Mucosa of stomach (tissue), 1 donor: Measurements from ENCODE around the gene PLXNA4.

Source experiments
- H3K27me3 ChIP-seq: one replicate; pipeline ENCODE4 v1.7.0; 2013; ENCODE audit warnings: mild to moderate bottlenecking, low read length; ENCODE audit not compliant: control insufficient read depth, insufficient read depth
- H3K36me3 ChIP-seq: one replicate; pipeline ENCODE4 v1.7.0; 2013; ENCODE audit warnings: low read length; ENCODE audit not compliant: control insufficient read depth, insufficient read depth
- H3K4me1 ChIP-seq: one replicate; pipeline ENCODE4 v1.7.0; 2013; ENCODE audit warnings: mild to moderate bottlenecking, low read length; ENCODE audit not compliant: control insufficient read depth, insufficient read depth
- H3K4me3 ChIP-seq: one replicate; pipeline ENCODE4 v1.7.0; 2013; ENCODE audit warnings: low read length
- H3K9ac ChIP-seq: one replicate; pipeline ENCODE4 v1.7.0; 2013; ENCODE audit warnings: mild to moderate bottlenecking, low read length, moderate library complexity
- H3K9me3 ChIP-seq: one replicate; pipeline ENCODE4 v1.7.0; 2013; ENCODE audit warnings: mild to moderate bottlenecking, low read length, moderate library complexity; ENCODE audit not compliant: control insufficient read depth
- donor health status: Pancreatic carcinoma.

The PLXNA4 gene

GRCh38 chr7:132362059-132362458 is 214.2 kb downstream of the PLXNA4 start:
- no peaks in the 10 kb centered on the region for H3K4me1 ChIP-seq
- H3K27me3 ChIP-seq, result no peaks in the 10 kb centered on the region
- no peak overlapping the region for H3K9ac ChIP-seq
- H3K4me3 ChIP-seq, result no peak overlapping the region
- H3K36me3 ChIP-seq, result no peaks in the 10 kb centered on the region
- no peaks in the 10 kb centered on the region for H3K9me3 ChIP-seq

DNA sequence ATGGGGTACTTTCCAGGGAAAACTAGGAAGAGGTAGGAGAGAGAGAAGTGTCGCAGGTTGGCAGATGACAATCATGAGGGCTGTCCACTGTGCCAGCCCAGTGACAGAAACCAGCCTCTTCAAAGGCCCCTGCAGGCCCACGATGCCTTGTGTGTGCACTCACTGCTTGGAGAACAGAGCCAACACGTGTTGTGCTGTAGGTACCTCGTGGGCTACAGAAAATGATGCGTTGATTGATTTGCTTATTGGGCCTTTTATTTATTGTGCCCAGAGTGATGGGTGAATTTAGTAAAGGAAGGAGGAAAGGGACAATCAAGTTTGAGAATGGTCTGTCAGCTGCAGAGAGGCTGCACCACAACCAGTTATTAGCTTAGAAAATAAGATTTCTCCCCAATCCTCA is 215.1 kb downstream of the PLXNA4 start:
- Histone ChIP-seq H3K27me3 (no peaks in the 10 kb centered on the region), H3K4me3 (no peak overlapping the region), H3K9me3 (no peaks in the 10 kb centered on the region), H3K36me3 (no peaks in the 10 kb centered on the region), H3K9ac (no peak overlapping the region), H3K4me1 (no peaks in the 10 kb centered on the region)

- Histone ChIP-seq H3K9ac (no peak overlapping the region), H3K9me3 (no peaks in the 10 kb centered on the region), H3K4me1 (no peaks in the 10 kb centered on the region), H3K27me3 (no peaks in the 10 kb centered on the region), H3K36me3 (no peaks in the 10 kb centered on the region), H3K4me3 (no peak overlapping the region)
Measured at GRCh38 chr7:132359743-132360142, 216.5 kb downstream of the PLXNA4 start.

DNA sequence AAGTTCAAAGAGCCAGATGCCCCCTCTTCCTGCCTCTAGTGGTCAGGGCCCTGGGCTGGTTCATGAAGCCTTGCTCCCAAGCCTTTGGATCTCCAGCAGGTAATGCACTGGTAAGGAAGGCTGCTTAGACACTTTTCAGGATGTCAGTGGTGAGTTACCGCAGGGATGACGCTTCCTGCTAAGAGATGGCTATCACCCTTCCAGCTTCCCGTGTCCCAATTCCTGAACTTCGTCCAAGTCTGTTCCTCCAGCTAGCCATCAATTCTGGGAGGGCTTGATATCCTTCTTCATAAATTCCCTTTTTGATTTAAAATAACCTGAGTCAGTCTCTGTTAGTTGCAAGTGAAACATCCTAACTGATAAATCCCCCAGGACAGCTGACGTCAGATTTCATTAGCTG is 221.2 kb downstream of the PLXNA4 start:
- H3K4me1 ChIP-seq, result no peaks in the 10 kb centered on the region

DNA sequence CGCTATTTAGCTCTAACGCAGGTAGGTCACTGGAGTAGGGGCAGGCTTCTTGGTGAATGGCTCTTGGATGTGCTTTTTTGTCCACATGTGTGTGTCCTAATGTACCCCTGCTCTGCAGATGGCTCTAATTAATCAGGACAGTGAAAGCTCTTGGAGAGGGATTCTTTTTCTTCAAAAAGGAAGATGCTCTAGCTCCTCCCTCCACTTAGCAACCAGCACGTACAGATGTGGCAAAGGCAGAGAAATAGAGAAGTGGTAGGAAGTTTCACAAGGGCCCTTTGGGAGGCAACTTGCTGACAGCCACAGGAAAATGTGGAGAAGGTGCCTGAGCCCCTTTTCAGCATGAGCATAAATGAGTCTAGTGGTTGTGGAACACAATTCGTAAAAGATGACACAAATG is 221.7 kb downstream of the PLXNA4 start:
- H3K9ac ChIP-seq, result no peak overlapping the region
- H3K4me1 ChIP-seq, result no peaks in the 10 kb centered on the region
- no peaks in the 10 kb centered on the region for H3K36me3 ChIP-seq
- no peaks in the 10 kb centered on the region for H3K27me3 ChIP-seq
- no peaks in the 10 kb centered on the region for H3K9me3 ChIP-seq
- H3K4me3 ChIP-seq, result no peak overlapping the region

More for the DNA sequence above, 221.2 kb downstream of the PLXNA4 start:
- Histone ChIP-seq H3K4me3 (no peak overlapping the region), H3K9ac (no peak overlapping the region), H3K27me3 (no peaks in the 10 kb centered on the region), H3K9me3 (no peaks in the 10 kb centered on the region), H3K36me3 (no peaks in the 10 kb centered on the region)

- H3K4me1 ChIP-seq, result no peaks in the 10 kb centered on the region
- no peak overlapping the region for H3K9ac ChIP-seq
- no peaks in the 10 kb centered on the region for H3K36me3 ChIP-seq
- H3K9me3 ChIP-seq, result no peaks in the 10 kb centered on the region
- H3K27me3 ChIP-seq, result no peaks in the 10 kb centered on the region
- no peak overlapping the region for H3K4me3 ChIP-seq
Measured at GRCh38 chr7:132353936-132354335, 222.3 kb downstream of the PLXNA4 start.

DNA sequence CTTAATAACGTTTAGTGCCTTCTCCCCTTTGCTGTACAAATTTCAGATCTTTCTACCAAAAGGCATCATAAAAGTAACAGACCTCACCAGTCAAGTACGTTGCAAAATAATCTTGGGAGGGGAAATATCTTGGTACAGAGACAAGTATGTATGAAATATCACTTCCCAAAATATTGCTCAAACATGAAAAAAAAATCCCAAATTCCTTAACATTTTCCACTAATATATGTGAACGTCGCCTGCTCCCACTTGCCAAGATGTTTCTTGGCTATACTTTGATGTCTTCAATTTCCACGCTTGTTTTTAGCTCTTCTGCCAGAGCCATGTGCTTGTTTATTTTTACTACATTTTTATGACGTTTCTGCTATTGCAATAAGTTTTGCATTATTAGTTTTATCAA is 223.5 kb downstream of the PLXNA4 start:
- H3K9ac ChIP-seq, result no peak overlapping the region
- H3K4me3 ChIP-seq, result no peak overlapping the region
- H3K9me3 ChIP-seq, result no peaks in the 10 kb centered on the region
- H3K4me1 ChIP-seq, result no peaks in the 10 kb centered on the region
- no peaks in the 10 kb centered on the region for H3K27me3 ChIP-seq
- no peaks in the 10 kb centered on the region for H3K36me3 ChIP-seq

DNA sequence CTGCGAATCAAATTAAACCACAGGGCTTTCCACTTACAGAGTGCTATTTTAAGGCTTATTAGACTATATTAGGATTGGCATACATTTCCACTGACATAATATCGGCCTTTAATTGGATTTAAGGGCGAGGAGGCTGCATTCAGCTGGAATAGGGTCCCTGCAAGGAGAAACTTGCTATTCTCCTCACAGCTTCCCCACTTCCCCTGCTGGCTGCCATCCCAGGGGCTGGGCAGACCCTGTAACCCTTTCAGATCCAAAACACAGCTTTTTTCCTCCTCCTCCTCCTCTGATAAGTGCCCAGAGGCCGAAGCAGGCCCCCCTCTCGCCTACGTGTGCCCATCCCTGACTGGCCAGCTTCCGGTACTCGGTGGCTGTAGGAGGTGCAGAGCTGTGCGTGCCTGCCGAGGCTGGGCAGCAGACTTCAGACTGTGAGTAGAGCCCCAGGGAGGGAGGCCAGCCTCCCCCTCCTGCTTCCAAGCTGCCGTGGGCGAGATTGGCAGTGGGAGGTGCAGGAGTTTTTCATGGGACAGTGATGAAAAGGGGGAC is 224.2 kb downstream of the PLXNA4 start:
- Histone ChIP-seq H3K27me3 (no peaks in the 10 kb centered on the region), H3K36me3 (no peaks in the 10 kb centered on the region), H3K4me1 (no peaks in the 10 kb centered on the region), H3K9me3 (no peaks in the 10 kb centered on the region), H3K4me3 (no peak overlapping the region), H3K9ac (no peak overlapping the region)

- no peak overlapping the region for H3K4me3 ChIP-seq
- H3K36me3 ChIP-seq, result no peaks in the 10 kb centered on the region
- no peaks in the 10 kb centered on the region for H3K27me3 ChIP-seq
- H3K9ac ChIP-seq, result no peak overlapping the region
- no peaks in the 10 kb centered on the region for H3K4me1 ChIP-seq
- no peaks in the 10 kb centered on the region for H3K9me3 ChIP-seq
Measured at GRCh38 chr7:132350741-132351140, 225.5 kb downstream of the PLXNA4 start.

GRCh38 chr7:132349075-132349474 is 227.2 kb downstream of the PLXNA4 start:
- no peaks in the 10 kb centered on the region for H3K36me3 ChIP-seq
- no peaks in the 10 kb centered on the region for H3K4me1 ChIP-seq
- H3K27me3 ChIP-seq, result no peaks in the 10 kb centered on the region
- no peak overlapping the region for H3K4me3 ChIP-seq
- no peaks in the 10 kb centered on the region for H3K9me3 ChIP-seq
- H3K9ac ChIP-seq, result no peak overlapping the region

DNA sequence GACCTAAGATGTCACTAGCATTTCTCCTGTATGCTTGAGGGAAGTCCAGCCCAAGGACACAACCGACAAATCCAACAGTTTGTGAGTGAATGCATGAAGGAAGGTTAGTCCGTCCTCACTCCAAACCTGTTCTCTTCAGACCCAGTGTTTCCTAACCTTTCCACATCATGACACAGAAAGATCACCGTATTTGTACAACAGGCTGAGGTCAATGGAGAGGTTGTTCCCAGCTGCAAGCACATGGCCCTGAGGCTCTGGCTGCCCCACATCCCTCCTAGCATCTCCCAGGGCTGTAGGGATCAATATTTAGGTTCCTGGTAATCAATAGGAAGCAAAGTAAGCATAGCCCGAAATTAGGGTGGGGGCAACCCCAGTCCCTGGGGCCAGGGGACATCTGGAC is 227.9 kb downstream of the PLXNA4 start:
- no peak overlapping the region for H3K9ac ChIP-seq
- H3K27me3 ChIP-seq, result no peaks in the 10 kb centered on the region
- H3K36me3 ChIP-seq, result no peaks in the 10 kb centered on the region
- no peaks in the 10 kb centered on the region for H3K4me1 ChIP-seq
- H3K9me3 ChIP-seq, result no peaks in the 10 kb centered on the region
- no peak overlapping the region for H3K4me3 ChIP-seq

DNA sequence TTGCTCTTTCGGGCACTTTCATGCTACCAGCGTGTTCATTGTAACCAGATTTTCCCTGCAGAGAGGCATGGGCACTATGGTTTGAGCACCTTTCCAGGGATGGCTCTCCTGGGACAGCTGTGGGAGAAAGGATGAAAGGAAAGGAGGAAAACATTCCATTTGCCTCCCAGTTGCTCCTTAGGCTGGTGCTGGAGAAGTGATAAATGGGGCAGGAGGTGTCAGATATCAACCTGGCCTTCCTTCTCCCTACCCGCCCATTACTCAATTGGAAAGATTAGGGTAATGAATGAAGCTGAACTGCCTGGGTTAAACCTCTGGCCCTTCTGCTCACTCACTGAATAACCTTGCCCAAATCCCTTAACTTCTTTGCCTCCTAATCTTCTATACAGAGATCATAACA is 228.4 kb downstream of the PLXNA4 start:
- no peak overlapping the region for H3K9ac ChIP-seq
- H3K9me3 ChIP-seq, result no peaks in the 10 kb centered on the region
- H3K4me3 ChIP-seq, result no peak overlapping the region
- H3K4me1 ChIP-seq, result no peaks in the 10 kb centered on the region
- H3K27me3 ChIP-seq, result no peaks in the 10 kb centered on the region
- no peaks in the 10 kb centered on the region for H3K36me3 ChIP-seq

DNA sequence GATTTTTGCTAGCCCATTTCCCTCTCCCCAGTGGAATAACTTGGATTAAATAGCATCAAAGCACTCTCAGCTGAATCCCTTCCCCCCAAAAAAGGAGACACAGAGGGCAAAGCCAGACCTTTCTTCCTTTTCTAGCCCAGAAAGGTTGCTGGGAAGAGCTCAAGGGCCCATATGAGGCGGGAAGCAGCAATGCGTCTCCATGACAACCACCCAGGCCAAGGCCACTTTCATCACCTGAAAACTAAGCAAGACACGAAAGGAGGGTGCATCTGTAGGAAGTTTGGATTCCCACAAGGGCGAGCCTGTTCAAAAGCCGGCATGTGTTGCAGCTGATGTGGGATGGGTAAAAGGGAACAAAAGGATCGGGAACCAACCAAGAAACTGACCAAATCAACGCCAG is 229.1 kb downstream of the PLXNA4 start:
- Histone ChIP-seq H3K9ac (no peak overlapping the region), H3K4me1 (no peaks in the 10 kb centered on the region), H3K9me3 (no peaks in the 10 kb centered on the region), H3K4me3 (no peak overlapping the region), H3K36me3 (no peaks in the 10 kb centered on the region), H3K27me3 (no peaks in the 10 kb centered on the region)
